Measurements from ENCODE around the gene GLTPD2. TPM values are rescaled to one million over a fixed set of nuclear protein-coding genes. Genes with fewer than 3 reads are reported as not detected.

Gene GLTPD2
- total RNA-seq, 1 experiment from 2014 or later: 0.71 TPM

DNA sequence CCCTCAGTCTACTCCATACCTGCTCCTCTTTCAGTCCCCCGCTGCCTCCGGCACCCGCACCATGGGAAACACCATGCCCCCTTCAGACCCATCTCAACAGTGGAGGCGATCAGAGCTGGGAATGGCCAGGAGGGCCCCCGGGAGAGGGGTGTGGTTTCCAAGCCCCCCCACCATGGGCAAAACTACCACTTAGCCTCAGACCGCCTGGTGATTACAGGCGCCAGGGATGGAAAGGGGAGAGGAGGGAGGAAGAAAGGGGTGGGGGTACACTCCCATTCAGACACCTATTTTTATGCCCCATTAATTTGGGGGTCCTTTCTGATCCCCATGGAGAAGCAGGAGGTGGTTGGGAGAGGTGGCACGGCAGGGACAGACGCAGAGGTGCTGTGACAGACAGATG is 13.5 kb downstream of the GLTPD2 start, which contains the start of gene C17orf114:
TSS of gene C17orf114 (minus strand) at position 101 of the 400 bp plus-strand sequence.
- no peaks in the 10 kb centered on the region for H3K4me1 Mint-ChIP-seq (ENCODE audit: low read depth, unreplicated experiment)
- intact Hi-C loops (cut with micrococcal nuclease; ENCODE audit: unreplicated experiment): no loop called here
- no peak for TF ChIP-seq CTCF (IDR thresholded peaks at IDR 0.05; ENCODE audit: unreplicated experiment)
- no peaks in the 10 kb centered on the region for H3K9me3 Mint-ChIP-seq (ENCODE audit: low read depth, unreplicated experiment)
- no peaks in the 10 kb centered on the region for H3K36me3 Mint-ChIP-seq (ENCODE audit: insufficient read depth, unreplicated experiment)
- H3K4me3 Mint-ChIP-seq (ENCODE audit: low read depth, unreplicated experiment): no peak within 1 kb of the TSS
- H3K27me3 Mint-ChIP-seq (ENCODE audit: unreplicated experiment): no peaks in the 10 kb centered on the region
- CTCF ChIA-PET: interaction anchor here (0.7 kb wide), 1 partner anchor 49 kb away, joined by 4 read pairs; no protein-coding TSS in a partner anchor
- H3K27ac Mint-ChIP-seq (ENCODE audit: unreplicated experiment): no peak within 1 kb of the TSS
- no TSS peak for BruUV-seq (replicated peaks)
- DNase-seq: no peak

GRCh38 chr17:4806456-4806776 is 17.7 kb downstream of the GLTPD2 start:
- H3K27ac Mint-ChIP-seq (ENCODE audit: unreplicated experiment): no peak overlapping the region
- intact Hi-C loops (cut with micrococcal nuclease; ENCODE audit: unreplicated experiment): no loop called here
- TF ChIP-seq CTCF (IDR thresholded peaks at IDR 0.05; ENCODE audit: unreplicated experiment): no peak

GRCh38 chr17:4806777-4807604 is 18.2 kb downstream of the GLTPD2 start, which contains the start of gene PLD2:
Gene PLD2 (plus strand): TSS chr17:4807152. CDS start chr17:4807773, 621 bp downstream.
- H3K4me1 Mint-ChIP-seq (ENCODE audit: low read depth, unreplicated experiment): peaks cover 12% of the 10 kb centered on the region
- no peak for TF ChIP-seq CTCF (IDR thresholded peaks at IDR 0.05; ENCODE audit: unreplicated experiment)
- CTCF ChIA-PET: interaction anchor here (0.6 to 0.9 kb wide), 2 partner anchors 10 to 17 kb away, joined by 3 to 4 read pairs; no protein-coding TSS in a partner anchor
- H3K36me3 Mint-ChIP-seq (ENCODE audit: insufficient read depth, unreplicated experiment): peaks cover 12% of the 10 kb centered on the region
- peak within 1 kb of the TSS; percentile 66 for H3K4me3 Mint-ChIP-seq (ENCODE audit: low read depth, unreplicated experiment)
- intact Hi-C loops (cut with micrococcal nuclease; ENCODE audit: unreplicated experiment): no loop called here
- H3K27ac Mint-ChIP-seq (ENCODE audit: unreplicated experiment): no peak within 1 kb of the TSS
- H3K27me3 Mint-ChIP-seq (ENCODE audit: unreplicated experiment): no peaks in the 10 kb centered on the region
- peak; percentile 87 for DNase-seq
- no TSS peak for BruUV-seq (replicated peaks)
- no peaks in the 10 kb centered on the region for H3K9me3 Mint-ChIP-seq (ENCODE audit: low read depth, unreplicated experiment)

More at GRCh38 chr17:4806456-4806776, 17.7 kb downstream of the GLTPD2 start:
- H3K36me3 Mint-ChIP-seq (ENCODE audit: insufficient read depth, unreplicated experiment): peaks cover 12% of the 10 kb centered on the region
- CTCF ChIA-PET: interaction anchor here (0.9 kb wide), 1 partner anchor 16 kb away, joined by 4 read pairs; no protein-coding TSS in a partner anchor
- peaks cover 12% of the 10 kb centered on the region for H3K4me1 Mint-ChIP-seq (ENCODE audit: low read depth, unreplicated experiment)
- H3K4me3 Mint-ChIP-seq (ENCODE audit: low read depth, unreplicated experiment): peak overlapping the region; percentile 30
- no TSS peak for BruUV-seq (replicated peaks)
- no peak for DNase-seq
- H3K27me3 Mint-ChIP-seq (ENCODE audit: unreplicated experiment): no peaks in the 10 kb centered on the region
- no peaks in the 10 kb centered on the region for H3K9me3 Mint-ChIP-seq (ENCODE audit: low read depth, unreplicated experiment)

DNA sequence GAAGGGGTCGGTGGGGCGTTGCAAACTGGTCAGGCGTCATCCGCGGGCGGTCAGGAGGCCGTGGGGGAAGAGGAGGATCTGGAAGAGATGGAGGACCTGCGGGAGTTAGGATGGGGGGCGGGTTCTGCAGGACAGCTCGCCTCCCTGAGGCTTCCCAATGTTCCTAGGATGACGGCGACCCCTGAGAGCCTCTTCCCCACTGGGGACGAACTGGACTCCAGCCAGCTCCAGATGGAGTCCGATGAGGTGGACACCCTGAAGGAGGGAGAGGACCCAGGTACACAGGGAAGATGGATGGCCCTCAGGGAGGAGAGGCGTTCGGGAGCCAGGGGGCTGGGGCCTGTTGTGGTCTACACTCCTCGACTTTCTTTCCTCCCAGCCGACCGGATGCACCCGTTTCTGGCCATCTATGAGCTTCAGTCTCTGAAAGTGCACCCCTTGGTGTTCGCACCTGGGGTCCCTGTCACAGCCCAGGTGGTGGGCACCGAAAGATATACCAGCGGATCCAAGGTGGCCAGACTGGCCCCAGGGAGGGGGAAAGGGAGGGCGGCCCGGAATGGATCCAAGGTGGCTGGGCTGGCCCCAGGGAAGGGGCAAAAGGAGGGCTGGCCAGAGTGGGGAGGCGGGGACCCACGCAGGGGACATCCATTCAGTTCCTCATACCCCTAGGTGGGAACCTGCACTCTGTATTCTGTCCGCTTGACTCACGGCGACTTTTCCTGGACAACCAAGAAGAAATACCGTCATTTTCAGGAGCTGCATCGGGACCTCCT is 19.0 kb downstream of the GLTPD2 start:
- peaks cover 12% of the 10 kb centered on the region for H3K4me1 Mint-ChIP-seq (ENCODE audit: low read depth, unreplicated experiment)
- peak overlapping the region; percentile 66 for H3K4me3 Mint-ChIP-seq (ENCODE audit: low read depth, unreplicated experiment)
- no peak for TF ChIP-seq CTCF (IDR thresholded peaks at IDR 0.05; ENCODE audit: unreplicated experiment)
- DNase-seq: no peak
- H3K36me3 Mint-ChIP-seq (ENCODE audit: insufficient read depth, unreplicated experiment): peaks cover 12% of the 10 kb centered on the region
- CTCF ChIA-PET: interaction anchor here (0.6 kb wide), 1 partner anchor 11 kb away, joined by 3 read pairs; no protein-coding TSS in a partner anchor
- H3K27me3 Mint-ChIP-seq (ENCODE audit: unreplicated experiment): no peaks in the 10 kb centered on the region
- BruUV-seq (replicated peaks): no TSS peak
- intact Hi-C loops (cut with micrococcal nuclease; ENCODE audit: unreplicated experiment): no loop called here
- no peak overlapping the region for H3K27ac Mint-ChIP-seq (ENCODE audit: unreplicated experiment)
- no peaks in the 10 kb centered on the region for H3K9me3 Mint-ChIP-seq (ENCODE audit: low read depth, unreplicated experiment)

Measured in Calu3 (cell line).